Neutrophil (primary cell): ENCODE measurements around the gene RNASE11.

Source experiments
- H3K27ac ChIP-seq: fragments of 200-600 bp; sonication (generic); 2 replicates; pipeline ENCODE4 v1.5.1; 2016; ENCODE audit warnings: mild to moderate bottlenecking, moderate library complexity
- H3K27me3 ChIP-seq: fragments of 200-600 bp; sonication (generic); 2 replicates; pipeline ENCODE4 v1.6.0; 2016; ENCODE audit warnings: mild to moderate bottlenecking
- H3K36me3 ChIP-seq: fragments of 200-600 bp; sonication (generic); 2 replicates; pipeline ENCODE4 v1.5.1; 2017
- H3K4me1 ChIP-seq, 2 experiments: fragments of 200-600 bp in 1 of 2; sonication (generic) in 1 of 2; 1 replicate in 1 of 2; 2 replicates in 1 of 2; pipeline versions ENCODE4 v1.5.1 to v1.6.1; 2013 to 2016; ENCODE audit warnings: low read depth in 1 of 2, low read length in 1 of 2, mild to moderate bottlenecking in 1 of 2, moderate library complexity in 1 of 2; ENCODE audit not compliant: control insufficient read depth in 1 of 2, insufficient read depth in 1 of 2
- H3K4me3 ChIP-seq, 2 experiments: fragments of 200-600 bp in 1 of 2; sonication (generic) in 1 of 2; 1 replicate in 1 of 2; 2 replicates in 1 of 2; pipeline ENCODE4 v1.5.1; 2013 to 2016; ENCODE audit warnings: low read depth in 1 of 2, low read length in 1 of 2, mild to moderate bottlenecking in 1 of 2, moderate library complexity in 1 of 2
- H3K9me3 ChIP-seq: fragments of 200-600 bp; sonication (generic); 2 replicates; pipeline ENCODE4 v1.5.1; 2016
- TF ChIP-seq, protein P1 (sequence below): fragments of 200-600 bp; sonication (generic); IDR thresholded peaks from 2 replicates; pipeline ENCODE4 v1.5.1; 2016; ENCODE audit warnings: antibody characterized with exemption

RNASE11 gene

DNA sequence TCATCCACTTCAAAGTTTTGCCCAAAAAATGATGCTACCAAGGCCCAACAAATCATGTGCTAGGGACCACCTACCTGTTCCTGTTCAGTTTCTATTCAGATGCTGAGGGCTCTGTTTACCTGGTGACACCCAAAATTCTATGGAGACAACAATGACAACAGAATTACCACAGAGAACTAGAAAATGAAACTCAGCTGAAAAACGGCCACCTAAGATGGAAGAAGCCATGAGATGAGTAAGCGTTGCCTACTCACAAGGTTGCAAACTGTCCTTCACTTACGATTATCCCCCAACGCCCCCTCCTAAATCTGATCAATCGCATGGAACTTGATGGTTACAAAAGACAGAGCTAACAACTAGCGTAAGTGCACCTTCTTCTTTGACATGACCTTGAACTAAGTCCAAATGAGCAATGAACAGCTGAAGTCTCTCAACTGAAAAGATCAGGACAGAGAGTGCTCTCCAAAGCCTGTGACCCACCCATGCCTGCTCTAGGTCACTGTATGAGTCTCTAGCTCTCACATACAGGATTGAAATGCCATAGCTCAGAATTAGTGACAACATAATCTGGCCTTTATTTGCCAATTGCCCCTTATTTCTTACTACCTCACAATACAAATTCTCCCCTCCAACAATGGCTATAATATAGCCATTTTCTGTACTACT, at the start of gene RNASE11:
TSS of gene RNASE11 (minus strand) at position 513 of the 666 bp plus-strand sequence.
- Histone ChIP-seq H3K4me1 (peaks cover 6 to 32% of the 10 kb centered on the region in 2 experiments), H3K9me3 (no peaks in the 10 kb centered on the region), H3K27ac (no peak within 1 kb of the TSS), H3K27me3 (no peaks in the 10 kb centered on the region), H3K36me3 (no peaks in the 10 kb centered on the region), H3K4me3 (no peak within 1 kb of the TSS)
- TF ChIP-seq, protein P1, sequence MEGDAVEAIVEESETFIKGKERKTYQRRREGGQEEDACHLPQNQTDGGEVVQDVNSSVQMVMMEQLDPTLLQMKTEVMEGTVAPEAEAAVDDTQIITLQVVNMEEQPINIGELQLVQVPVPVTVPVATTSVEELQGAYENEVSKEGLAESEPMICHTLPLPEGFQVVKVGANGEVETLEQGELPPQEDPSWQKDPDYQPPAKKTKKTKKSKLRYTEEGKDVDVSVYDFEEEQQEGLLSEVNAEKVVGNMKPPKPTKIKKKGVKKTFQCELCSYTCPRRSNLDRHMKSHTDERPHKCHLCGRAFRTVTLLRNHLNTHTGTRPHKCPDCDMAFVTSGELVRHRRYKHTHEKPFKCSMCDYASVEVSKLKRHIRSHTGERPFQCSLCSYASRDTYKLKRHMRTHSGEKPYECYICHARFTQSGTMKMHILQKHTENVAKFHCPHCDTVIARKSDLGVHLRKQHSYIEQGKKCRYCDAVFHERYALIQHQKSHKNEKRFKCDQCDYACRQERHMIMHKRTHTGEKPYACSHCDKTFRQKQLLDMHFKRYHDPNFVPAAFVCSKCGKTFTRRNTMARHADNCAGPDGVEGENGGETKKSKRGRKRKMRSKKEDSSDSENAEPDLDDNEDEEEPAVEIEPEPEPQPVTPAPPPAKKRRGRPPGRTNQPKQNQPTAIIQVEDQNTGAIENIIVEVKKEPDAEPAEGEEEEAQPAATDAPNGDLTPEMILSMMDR = no peak

DNA sequence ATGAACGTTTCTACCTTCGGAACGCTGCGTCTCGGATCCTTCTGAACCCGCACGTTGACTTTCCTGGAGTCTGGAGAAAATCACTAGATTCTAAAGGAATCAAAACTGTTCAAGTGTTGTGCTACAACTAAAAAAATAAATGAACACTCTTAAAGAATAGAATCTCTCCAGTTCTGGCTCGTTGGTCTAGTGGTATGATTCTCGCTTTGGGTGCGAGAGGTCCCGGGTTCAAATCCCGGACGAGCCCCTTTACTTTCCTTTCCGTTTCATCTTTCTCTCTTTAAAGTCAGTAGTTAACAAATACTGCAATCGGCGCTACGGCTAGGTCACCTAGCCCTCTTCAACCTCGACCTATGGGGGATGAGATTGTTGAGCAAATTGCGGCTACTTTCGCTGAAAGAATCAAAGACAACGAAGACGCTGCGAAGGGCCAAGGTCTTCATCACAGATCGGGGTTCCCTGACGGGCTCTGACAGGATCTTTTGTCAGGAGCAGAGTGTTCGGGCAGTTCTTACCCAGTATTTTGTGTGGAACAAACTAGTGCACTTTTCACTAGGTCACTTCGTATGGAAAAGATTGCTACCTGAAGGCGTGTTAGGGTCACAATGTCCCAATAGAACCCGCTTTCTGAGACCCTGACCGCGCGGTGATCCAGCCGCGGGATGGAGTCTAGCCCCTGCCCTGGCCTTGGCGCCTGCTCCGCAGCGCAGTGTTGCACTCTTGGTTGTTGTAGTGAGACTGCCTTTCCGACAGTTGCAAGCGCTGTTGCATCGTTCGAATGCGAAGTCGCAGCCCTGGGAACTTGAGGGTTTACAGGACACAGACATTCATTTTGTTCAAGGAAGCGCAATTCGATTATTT, 45.3 kb upstream of the RNASE11 start:
- Histone ChIP-seq H3K4me3 (peak overlapping the region; percentile 12 to 14), H3K27me3 (peaks cover 100% of the 10 kb centered on the region), H3K36me3 (no peaks in the 10 kb centered on the region), H3K4me1 (peaks cover 24 to 33% of the 10 kb centered on the region in 2 experiments), H3K9me3 (no peaks in the 10 kb centered on the region), H3K27ac (no peak overlapping the region)
- TF ChIP-seq, protein P1 = no peak

DNA sequence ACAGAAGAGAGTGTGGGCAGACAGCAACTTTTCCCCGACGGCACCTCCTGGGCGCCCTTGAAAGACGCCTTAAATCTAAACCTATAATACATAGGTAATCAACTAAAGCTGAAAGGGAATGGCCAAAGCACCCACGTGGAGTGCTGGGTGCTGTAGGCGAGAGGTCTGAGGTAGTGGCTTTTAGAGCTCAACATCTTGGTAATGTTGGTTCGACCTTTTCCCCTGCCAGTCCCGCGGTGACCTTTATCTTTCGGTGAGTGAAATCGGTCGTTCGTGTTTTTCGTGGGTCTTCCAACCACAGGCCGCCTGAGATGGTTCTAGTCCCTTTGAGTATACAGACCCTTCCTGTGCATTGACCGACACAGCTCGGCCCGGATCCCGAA, 44.6 kb upstream of the RNASE11 start:
- H3K27me3 ChIP-seq = peaks cover 100% of the 10 kb centered on the region
- H3K4me3 ChIP-seq = peak overlapping the region; percentile 12 to 14
- H3K4me1 ChIP-seq = peaks cover 24 to 33% of the 10 kb centered on the region in 2 experiments
- no peak overlapping the region for H3K27ac ChIP-seq
- TF ChIP-seq, protein P1 = no peak
- H3K9me3 ChIP-seq = no peaks in the 10 kb centered on the region
- no peaks in the 10 kb centered on the region for H3K36me3 ChIP-seq

DNA sequence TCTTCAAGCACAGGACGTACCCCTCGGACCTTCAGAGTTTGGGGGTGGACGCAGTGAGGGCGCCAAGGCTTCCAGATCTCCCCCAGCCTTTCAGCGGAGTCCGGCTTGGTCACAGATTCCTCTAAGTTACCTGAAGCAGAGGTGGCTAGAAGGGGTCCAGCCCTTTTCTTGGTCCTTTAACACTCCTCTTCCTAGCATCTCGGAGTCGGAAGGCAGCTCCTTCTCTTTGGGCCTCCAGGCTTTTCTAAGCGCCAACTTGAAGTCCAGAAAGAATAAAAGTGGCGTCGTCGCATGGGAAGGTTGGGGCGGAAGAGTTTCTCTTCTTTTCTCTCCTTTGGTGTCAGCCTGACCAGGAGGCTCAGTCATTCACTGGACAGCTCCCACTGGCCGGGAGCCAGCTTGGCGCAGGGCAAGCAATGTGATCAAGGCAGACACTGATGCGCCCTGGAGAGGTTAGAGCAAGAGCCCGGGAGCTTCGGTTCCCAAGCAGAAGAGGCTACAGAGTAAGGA, 44.1 kb upstream of the RNASE11 start:
- peaks cover 100% of the 10 kb centered on the region for H3K27me3 ChIP-seq
- H3K4me1 ChIP-seq = peaks cover 24 to 33% of the 10 kb centered on the region in 2 experiments
- H3K36me3 ChIP-seq = no peaks in the 10 kb centered on the region
- TF ChIP-seq, protein P1 = no peak
- H3K27ac ChIP-seq = no peak overlapping the region
- no peaks in the 10 kb centered on the region for H3K9me3 ChIP-seq
- H3K4me3 ChIP-seq = peak overlapping the region in 1 of 2 experiments; percentile 14

DNA sequence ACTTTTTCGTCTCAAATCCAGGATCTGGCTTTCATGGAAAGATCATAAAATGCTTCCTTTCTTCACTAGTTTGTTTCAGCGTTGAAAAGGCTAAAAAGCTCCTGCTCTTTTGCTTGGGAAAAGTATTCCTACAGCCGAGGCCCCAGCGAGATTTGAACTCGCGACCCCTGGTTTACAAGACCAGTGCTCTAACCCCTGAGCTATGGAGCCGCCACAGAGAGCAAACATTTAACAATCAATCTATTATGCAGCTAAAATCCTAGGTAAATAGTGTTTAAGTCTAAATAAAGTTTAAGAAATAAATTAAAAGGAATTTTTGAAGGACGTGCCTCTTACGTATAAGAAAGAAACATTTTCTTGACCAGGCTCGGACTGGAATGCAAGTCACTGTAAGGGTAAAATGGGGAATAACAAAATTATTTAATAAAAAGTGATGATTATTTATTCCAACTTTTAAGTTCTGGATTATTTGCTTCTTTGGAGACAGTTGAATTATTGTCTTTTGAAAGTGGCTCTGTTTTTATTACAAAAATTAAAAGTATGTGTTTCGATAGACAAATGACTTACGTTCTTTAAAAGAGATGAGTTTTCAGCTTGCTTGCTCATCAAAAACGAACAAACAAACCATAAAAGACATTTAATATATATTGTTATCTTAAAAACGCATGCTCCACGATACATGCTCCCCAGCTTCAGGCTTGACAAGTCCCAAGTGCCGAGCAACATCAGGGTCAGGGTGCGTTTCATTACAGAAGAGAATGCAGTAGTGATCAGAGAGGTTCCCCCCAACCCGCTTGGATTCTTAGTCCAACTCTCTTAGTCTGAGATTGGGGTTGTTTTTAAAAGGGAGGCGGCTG, 43.5 kb upstream of the RNASE11 start:
- Histone ChIP-seq H3K36me3 (no peaks in the 10 kb centered on the region), H3K9me3 (no peaks in the 10 kb centered on the region), H3K27ac (no peak overlapping the region), H3K4me1 (peaks cover 24 to 36% of the 10 kb centered on the region in 2 experiments), H3K27me3 (peaks cover 100% of the 10 kb centered on the region), H3K4me3 (peak overlapping the region in 1 of 2 experiments; percentile 14)
- TF ChIP-seq, protein P1 = no peak
